AG09309 (cell line): ENCODE measurements around the gene BTNL8.

ENCODE experiments used
- DNase-seq: peaks from one replicate; pipeline ENCODE4 v3.0.0-alpha.2; 2010; ENCODE audit warnings: low read depth
- H3K4me3 ChIP-seq: 2 replicates; pipeline ENCODE4 v1.5.1; 2011; ENCODE audit warnings: mild to moderate bottlenecking, low read depth, low read length, moderate library complexity; ENCODE audit not compliant: control insufficient read depth
- TF ChIP-seq, protein P1 (sequence below): IDR thresholded peaks from 2 replicates; pipeline ENCODE4 v1.5.1; 2011; ENCODE audit warnings: mild to moderate bottlenecking, low read depth, low read length, inconsistent platforms; ENCODE audit not compliant: insufficient read depth, control insufficient read depth; ENCODE audit errors: missing control alignments

BTNL8 gene

DNA sequence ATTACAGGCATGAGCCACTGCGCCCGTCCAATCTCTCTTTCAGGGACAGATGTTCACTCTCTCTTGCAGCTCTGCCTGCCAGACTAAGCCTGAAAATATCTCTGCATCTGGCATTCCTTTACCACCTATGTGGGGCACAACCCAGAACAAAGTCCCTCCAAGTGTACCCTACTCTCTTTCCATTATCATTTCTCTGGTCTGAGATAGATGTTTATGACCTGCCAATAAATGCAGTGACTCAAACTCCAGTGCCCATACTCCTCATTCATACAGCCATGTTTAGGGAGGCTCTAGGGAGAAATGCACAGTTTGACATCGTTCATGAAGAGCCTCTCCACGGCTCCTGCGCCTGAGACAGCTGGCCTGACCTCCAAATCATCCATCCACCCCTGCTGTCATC is 89.6 kb downstream of the BTNL8 start, which contains the start of gene BTNL3:
BTNL3 (plus strand) TSS at position 255 of the 400 bp plus-strand sequence. CDS start 183 bp downstream, outside the sequence.
- no peak within 1 kb of the TSS for H3K4me3 ChIP-seq
- TF ChIP-seq, protein P1, sequence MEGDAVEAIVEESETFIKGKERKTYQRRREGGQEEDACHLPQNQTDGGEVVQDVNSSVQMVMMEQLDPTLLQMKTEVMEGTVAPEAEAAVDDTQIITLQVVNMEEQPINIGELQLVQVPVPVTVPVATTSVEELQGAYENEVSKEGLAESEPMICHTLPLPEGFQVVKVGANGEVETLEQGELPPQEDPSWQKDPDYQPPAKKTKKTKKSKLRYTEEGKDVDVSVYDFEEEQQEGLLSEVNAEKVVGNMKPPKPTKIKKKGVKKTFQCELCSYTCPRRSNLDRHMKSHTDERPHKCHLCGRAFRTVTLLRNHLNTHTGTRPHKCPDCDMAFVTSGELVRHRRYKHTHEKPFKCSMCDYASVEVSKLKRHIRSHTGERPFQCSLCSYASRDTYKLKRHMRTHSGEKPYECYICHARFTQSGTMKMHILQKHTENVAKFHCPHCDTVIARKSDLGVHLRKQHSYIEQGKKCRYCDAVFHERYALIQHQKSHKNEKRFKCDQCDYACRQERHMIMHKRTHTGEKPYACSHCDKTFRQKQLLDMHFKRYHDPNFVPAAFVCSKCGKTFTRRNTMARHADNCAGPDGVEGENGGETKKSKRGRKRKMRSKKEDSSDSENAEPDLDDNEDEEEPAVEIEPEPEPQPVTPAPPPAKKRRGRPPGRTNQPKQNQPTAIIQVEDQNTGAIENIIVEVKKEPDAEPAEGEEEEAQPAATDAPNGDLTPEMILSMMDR = no peak
- DNase-seq = no peak

GRCh38 chr5:180990086-180990881 is 91.3 kb downstream of the BTNL8 start:
- H3K4me3 ChIP-seq = no peak overlapping the region
- DNase-seq = no peak
- TF ChIP-seq, protein P1 = no peak

GRCh38 chr5:180990882-180991242 is 91.9 kb downstream of the BTNL8 start:
- DNase-seq = no peak
- no peak overlapping the region for H3K4me3 ChIP-seq
- TF ChIP-seq, protein P1 = no peak
